Lower lobe of right lung (tissue), 2 donors: Measurements from ENCODE around the gene HMGXB4. TPM values are rescaled to one million over a fixed set of nuclear protein-coding genes. Genes with fewer than 3 reads are reported as not detected.

ENCODE experiments used
- ATAC-seq, 2 donors: fragments of 200-7000 bp; cut with Tn5 transposase; one replicate each; pipeline ENCODE4 v1.9.1; 2020 to 2022; ENCODE audit warnings: mild to moderate bottlenecking in 2 of 2, moderate library complexity in 2 of 2
- DNase-seq: peaks from one replicate; pipeline ENCODE4 v3.0.0-alpha.2; 2020
- H3K27ac ChIP-seq: fragments of 200-600 bp; one replicate; pipeline ENCODE4 v1.8.0; 2022
- H3K27me3 ChIP-seq: fragments of 200-600 bp; one replicate; pipeline ENCODE4 v1.8.0; 2022; ENCODE audit warnings: low read depth
- H3K36me3 ChIP-seq: fragments of 200-600 bp; one replicate; pipeline ENCODE4 v1.8.0; 2022; ENCODE audit warnings: mild to moderate bottlenecking
- H3K4me1 ChIP-seq: fragments of 200-600 bp; one replicate; pipeline ENCODE4 v1.8.0; 2022
- H3K4me3 ChIP-seq: fragments of 200-600 bp; one replicate; pipeline ENCODE4 v1.8.0; 2022; ENCODE audit warnings: mild to moderate bottlenecking
- H3K9me3 ChIP-seq: fragments of 200-600 bp; one replicate; pipeline ENCODE4 v1.8.0; 2022
- intact Hi-C: fragments of 100-400 bp; cut with DNase I; formaldehyde crosslinking; loops from one replicate; pipeline ENCODE4 v1.11.0; 2022
- total RNA-seq: library from RNA; stranded (reverse); fragmentation: NEBNext Ultra II Directional; extraction: Animal tissue kit (Norgen Biotek cat#: 25700); gene quantifications from one replicate; pipeline ENCODE4 v1.2.1, GENCODE V29; 2021
- TF ChIP-seq, protein P1 (sequence below): fragments of 200-600 bp; IDR thresholded peaks from one replicate; pipeline ENCODE4 v1.8.0; 2022; ENCODE audit warnings: antibody characterized with exemption, mild to moderate bottlenecking
- donor health status: DM: no; HTN: yes; CAD: no; lungs with severe emphysema.

The HMGXB4 gene
- total RNA-seq, 1 donor from 2014 or later = 15.6 TPM

DNA sequence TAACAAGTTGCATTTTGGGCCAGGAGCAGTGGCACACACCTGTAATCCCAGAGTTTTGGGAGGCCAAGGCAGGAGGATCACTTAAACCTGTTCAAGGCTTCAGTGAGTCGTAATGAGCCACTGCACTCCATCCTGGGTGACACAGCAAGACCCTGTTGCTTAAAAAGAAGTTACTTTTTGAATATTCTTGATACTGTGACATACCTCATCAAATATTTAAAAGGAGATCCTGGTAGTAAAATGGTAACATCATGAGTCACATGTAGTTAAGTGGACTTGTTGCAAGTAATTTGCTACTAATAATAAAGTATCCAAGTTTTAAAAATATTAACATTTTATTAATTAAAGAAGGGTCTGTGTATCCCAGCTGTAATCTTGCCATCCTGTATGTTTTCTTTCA lies 18.3 kb downstream of the HMGXB4 start:
- H3K27ac ChIP-seq = no peak overlapping the region
- TF ChIP-seq, protein P1, sequence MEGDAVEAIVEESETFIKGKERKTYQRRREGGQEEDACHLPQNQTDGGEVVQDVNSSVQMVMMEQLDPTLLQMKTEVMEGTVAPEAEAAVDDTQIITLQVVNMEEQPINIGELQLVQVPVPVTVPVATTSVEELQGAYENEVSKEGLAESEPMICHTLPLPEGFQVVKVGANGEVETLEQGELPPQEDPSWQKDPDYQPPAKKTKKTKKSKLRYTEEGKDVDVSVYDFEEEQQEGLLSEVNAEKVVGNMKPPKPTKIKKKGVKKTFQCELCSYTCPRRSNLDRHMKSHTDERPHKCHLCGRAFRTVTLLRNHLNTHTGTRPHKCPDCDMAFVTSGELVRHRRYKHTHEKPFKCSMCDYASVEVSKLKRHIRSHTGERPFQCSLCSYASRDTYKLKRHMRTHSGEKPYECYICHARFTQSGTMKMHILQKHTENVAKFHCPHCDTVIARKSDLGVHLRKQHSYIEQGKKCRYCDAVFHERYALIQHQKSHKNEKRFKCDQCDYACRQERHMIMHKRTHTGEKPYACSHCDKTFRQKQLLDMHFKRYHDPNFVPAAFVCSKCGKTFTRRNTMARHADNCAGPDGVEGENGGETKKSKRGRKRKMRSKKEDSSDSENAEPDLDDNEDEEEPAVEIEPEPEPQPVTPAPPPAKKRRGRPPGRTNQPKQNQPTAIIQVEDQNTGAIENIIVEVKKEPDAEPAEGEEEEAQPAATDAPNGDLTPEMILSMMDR = no peak
- peaks cover 50% of the 10 kb centered on the region for H3K36me3 ChIP-seq

DNA sequence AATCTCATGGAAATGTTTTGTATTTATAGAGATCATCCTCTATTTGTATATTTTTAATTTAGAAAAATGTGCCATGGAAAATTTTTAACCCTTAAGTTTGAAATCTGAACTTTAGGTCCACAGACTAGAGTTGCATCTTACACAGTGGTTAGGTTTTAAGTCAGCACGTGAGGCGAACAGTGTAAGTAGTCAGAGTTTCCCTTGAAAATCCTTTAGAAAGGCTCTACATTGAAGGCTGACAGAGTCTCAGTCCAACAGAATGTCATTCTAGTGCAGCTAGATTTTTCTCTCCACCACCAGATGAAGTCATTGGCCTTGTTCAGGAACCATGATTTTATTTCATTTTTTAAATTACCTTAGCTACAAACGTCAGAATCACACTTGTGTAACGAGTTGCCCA lies 18.7 kb downstream of the HMGXB4 start:
- no peaks in the 10 kb centered on the region for H3K4me1 ChIP-seq
- DNase-seq (no peak), ATAC-seq (no peak)
- H3K27ac ChIP-seq = no peak overlapping the region
- no peaks in the 10 kb centered on the region for H3K27me3 ChIP-seq
- intact Hi-C loops = no loop called here
- TF ChIP-seq, protein P1 = no peak
- no peak overlapping the region for H3K4me3 ChIP-seq
- no peaks in the 10 kb centered on the region for H3K9me3 ChIP-seq
- H3K36me3 ChIP-seq = peaks cover 47% of the 10 kb centered on the region

More for the DNA sequence above, 18.3 kb downstream of the HMGXB4 start:
- ATAC-seq = no peak
- no peak for DNase-seq
- H3K9me3 ChIP-seq = no peaks in the 10 kb centered on the region
- H3K4me1 ChIP-seq = no peaks in the 10 kb centered on the region
- intact Hi-C loops = no loop called here
- no peaks in the 10 kb centered on the region for H3K27me3 ChIP-seq
- H3K4me3 ChIP-seq = no peak overlapping the region

DNA sequence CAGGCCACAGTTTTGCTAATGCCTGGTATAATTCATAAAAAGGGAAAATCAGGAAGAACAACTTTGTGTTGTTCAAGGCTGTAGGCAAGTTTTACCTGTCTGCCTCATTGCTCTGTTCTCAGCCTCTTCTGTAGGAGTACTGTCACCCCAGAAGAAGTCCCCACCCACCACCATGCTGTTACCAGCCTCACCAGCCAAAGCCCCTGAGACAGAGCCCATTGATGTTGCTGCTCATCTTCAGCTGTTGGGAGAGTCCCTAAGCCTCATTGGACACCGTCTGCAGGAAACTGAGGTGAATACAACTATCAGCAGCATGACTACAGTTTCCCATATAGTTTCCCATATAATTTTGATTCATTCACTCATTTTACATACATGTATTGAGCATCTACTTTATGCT lies 30.8 kb downstream of the HMGXB4 start:
- no peak overlapping the region for H3K27ac ChIP-seq
- DNase-seq (no peak), ATAC-seq (no peak)
- no peaks in the 10 kb centered on the region for H3K9me3 ChIP-seq
- TF ChIP-seq, protein P1 = no peak
- peaks cover 95% of the 10 kb centered on the region for H3K36me3 ChIP-seq
- H3K27me3 ChIP-seq = no peaks in the 10 kb centered on the region
- intact Hi-C loops = no loop called here
- H3K4me3 ChIP-seq = no peak overlapping the region
- H3K4me1 ChIP-seq = no peaks in the 10 kb centered on the region

DNA sequence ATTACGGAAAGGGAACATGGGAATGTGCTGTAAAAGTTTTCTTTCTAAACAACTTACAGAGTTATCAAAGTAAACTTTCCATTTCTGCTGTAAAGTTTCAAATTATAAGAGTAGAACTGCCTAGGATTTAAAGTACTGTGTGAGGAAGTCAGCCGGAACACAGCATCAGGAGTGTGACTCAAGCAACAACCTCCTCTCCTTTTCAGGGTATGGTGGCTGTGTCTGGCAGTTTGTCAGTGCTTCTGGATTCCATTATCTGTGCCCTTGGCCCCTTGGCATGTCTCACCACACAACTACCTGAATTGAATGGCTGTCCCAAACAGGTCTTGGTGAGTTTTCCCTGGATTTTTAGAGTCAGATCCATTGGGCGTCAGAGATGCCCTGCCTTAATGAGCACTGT lies 35.5 kb downstream of the HMGXB4 start:
- intact Hi-C loops = no loop called here
- Histone ChIP-seq H3K27ac (no peak overlapping the region), H3K4me3 (no peak overlapping the region), H3K4me1 (no peaks in the 10 kb centered on the region), H3K27me3 (no peaks in the 10 kb centered on the region), H3K36me3 (peaks cover 75% of the 10 kb centered on the region), H3K9me3 (no peaks in the 10 kb centered on the region)
- TF ChIP-seq, protein P1 = no peak
- DNase-seq = no peak
- ATAC-seq = no peak

GRCh38 chr22:35296051-35296450 lies 38.8 kb downstream of the HMGXB4 start:
- no peaks in the 10 kb centered on the region for H3K9me3 ChIP-seq
- no peak for DNase-seq
- H3K36me3 ChIP-seq = peaks cover 42% of the 10 kb centered on the region
- no peak for ATAC-seq
- no peak overlapping the region for H3K4me3 ChIP-seq
- TF ChIP-seq, protein P1 = no peak
- no peaks in the 10 kb centered on the region for H3K27me3 ChIP-seq
- no peak overlapping the region for H3K27ac ChIP-seq
- H3K4me1 ChIP-seq = peaks cover 12% of the 10 kb centered on the region
- intact Hi-C loops = no loop called here

DNA sequence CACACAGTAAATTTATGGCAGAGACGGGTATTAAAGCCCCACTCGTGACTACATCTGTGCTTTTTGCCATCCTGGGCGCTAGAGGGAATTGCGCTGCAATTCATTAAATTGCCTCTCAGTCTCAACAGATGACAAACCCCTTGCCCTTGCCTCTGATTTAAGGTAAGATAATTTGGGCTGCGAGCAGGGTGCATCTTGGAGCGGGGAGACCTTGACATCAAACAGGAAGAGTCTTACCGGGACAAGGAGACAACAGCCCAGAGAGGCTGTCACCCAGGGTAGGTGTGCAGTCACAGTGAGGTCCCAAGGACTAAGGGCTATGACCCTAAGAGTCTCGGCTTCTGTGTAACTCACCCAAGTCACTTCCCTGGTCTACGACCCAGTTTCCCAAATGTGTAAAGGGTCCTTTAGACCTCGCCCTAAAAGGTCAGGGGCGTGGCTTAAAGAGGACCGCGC lies 42.0 kb downstream of the HMGXB4 start:
- no peak for DNase-seq
- Histone ChIP-seq H3K27me3 (no peaks in the 10 kb centered on the region), H3K4me3 (peak overlapping the region; percentile 66), H3K4me1 (peaks cover 33% of the 10 kb centered on the region), H3K36me3 (peaks cover 11% of the 10 kb centered on the region), H3K9me3 (no peaks in the 10 kb centered on the region), H3K27ac (peak overlapping the region; percentile 92)
- peak; percentile 10 to 13 for ATAC-seq
- intact Hi-C loops = no loop called here
- TF ChIP-seq, protein P1 = no peak
